ENCODE results near the gene STAG1.

STAG1 gene

DNA sequence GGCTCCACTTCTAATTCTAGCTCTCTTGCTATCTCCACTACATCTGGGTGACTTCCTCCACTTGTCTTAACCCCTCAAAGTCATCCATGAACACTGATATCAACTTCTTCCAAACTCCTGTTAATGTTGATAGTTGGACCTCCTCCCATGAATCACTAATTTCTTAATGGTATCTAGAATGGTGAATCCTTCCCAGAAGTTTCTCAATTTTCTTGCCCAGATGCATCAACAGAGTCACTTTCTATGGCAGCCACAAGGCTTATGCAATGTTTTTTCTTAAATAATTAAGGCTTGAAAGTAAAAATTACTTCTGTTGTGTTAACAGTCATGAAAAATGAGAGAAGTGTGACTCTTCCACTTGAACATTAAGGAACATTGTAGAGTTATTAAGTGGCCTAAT lies 337.7 kb downstream of the STAG1 start:
- H3K4me3 ChIP-seq (ENCODE audit: control insufficient read depth, low read depth, low read length) = no peak overlapping the region

DNA sequence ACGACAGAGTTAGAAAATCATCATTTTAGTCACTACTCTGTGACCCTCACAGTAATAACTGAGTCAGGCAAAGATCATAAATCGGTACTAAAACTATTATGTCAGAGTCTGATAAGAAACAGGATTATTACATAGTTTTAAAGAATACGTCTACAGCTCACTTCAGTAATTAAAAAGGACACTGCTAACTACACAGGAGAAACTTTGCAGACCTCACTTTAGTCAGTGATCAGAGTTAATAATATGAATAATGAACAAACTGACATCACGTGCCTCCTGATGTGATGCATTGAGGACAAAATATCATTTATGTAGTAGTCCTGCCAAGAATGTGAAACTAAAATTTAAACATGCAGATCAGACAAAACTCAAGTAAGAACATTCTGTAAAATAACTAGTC lies 339.9 kb downstream of the STAG1 start:
- H3K4me3 ChIP-seq (ENCODE audit: control insufficient read depth, low read depth, low read length) = no peak overlapping the region
- TF ChIP-seq, protein P1, sequence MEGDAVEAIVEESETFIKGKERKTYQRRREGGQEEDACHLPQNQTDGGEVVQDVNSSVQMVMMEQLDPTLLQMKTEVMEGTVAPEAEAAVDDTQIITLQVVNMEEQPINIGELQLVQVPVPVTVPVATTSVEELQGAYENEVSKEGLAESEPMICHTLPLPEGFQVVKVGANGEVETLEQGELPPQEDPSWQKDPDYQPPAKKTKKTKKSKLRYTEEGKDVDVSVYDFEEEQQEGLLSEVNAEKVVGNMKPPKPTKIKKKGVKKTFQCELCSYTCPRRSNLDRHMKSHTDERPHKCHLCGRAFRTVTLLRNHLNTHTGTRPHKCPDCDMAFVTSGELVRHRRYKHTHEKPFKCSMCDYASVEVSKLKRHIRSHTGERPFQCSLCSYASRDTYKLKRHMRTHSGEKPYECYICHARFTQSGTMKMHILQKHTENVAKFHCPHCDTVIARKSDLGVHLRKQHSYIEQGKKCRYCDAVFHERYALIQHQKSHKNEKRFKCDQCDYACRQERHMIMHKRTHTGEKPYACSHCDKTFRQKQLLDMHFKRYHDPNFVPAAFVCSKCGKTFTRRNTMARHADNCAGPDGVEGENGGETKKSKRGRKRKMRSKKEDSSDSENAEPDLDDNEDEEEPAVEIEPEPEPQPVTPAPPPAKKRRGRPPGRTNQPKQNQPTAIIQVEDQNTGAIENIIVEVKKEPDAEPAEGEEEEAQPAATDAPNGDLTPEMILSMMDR (IDR thresholded peaks at IDR 0.05; ENCODE audit: control insufficient read depth, insufficient read depth, low read depth, low read length, missing control alignments) = no peak
- no peak for DNase-seq (ENCODE audit: low read depth)

More for the DNA sequence above, 337.7 kb downstream of the STAG1 start:
- DNase-seq (ENCODE audit: low read depth) = no peak
- TF ChIP-seq, protein P1 (IDR thresholded peaks at IDR 0.05; ENCODE audit: control insufficient read depth, insufficient read depth, low read depth, low read length, missing control alignments) = no peak

DNA sequence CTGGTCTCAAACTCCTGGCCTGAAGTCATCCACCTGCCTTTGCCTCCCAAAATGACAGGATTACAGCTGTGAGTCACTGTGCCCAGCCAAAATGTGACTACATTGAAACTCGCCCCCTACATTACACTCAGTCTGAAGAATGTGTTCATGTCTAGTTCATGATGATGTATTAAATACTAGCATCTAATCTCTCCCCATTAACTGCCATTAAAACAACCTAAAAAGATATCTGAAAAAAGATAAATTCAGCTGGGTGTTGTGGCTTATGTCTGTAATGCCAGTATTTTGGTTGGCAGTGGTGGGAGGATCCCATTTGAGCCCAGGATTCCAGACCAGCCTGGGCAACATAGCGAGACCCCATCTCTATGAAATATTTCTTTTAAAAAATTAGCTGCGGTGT lies 342.6 kb downstream of the STAG1 start:
- TF ChIP-seq, protein P1 (IDR thresholded peaks at IDR 0.05; ENCODE audit: control insufficient read depth, insufficient read depth, low read depth, low read length, missing control alignments) = no peak
- DNase-seq (ENCODE audit: low read depth) = no peak
- no peak overlapping the region for H3K4me3 ChIP-seq (ENCODE audit: control insufficient read depth, low read depth, low read length)

DNA sequence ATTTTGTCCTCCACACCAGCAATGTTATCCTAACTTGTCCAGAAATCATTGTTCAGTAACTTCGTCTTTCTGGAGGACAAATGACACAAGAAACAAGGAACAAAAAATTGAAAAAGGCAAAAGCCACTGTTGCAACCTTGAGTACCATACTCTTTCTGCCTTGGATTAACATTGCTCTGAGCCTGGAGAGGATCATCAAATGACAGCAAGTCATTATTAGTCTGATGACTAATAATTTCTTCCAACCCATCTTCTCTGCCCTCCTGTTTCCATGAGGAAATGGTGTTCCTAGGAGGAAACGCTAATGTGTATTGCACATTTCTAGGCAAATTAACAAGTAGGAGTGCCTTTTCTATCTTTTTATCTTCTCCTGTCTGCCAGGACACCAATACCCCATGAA lies 348.1 kb downstream of the STAG1 start:
- no peak for DNase-seq (ENCODE audit: low read depth)
- TF ChIP-seq, protein P1 (IDR thresholded peaks at IDR 0.05; ENCODE audit: control insufficient read depth, insufficient read depth, low read depth, low read length, missing control alignments) = no peak
- no peak overlapping the region for H3K4me3 ChIP-seq (ENCODE audit: control insufficient read depth, low read depth, low read length)

DNA sequence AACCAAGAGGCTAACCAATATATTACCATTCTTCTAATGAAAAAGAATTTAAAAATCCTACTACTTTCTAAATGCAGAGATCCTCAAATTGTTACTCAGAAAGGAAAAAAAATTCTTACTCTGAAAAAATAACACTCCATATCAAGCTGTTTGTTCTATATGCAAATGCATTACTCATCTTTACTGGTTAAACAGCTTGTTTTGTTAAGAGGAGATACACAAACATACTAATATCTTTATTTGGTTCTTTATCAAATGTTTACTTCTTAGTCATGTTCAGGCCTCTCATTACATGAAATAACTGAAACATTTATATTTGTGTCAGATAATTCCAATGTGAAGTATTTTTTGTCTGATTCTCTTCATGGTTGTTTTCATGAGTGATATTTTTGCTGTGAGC lies 355.3 kb downstream of the STAG1 start:
- no peak overlapping the region for H3K4me3 ChIP-seq (ENCODE audit: control insufficient read depth, low read depth, low read length)
- no peak for DNase-seq (ENCODE audit: low read depth)
- TF ChIP-seq, protein P1 (IDR thresholded peaks at IDR 0.05; ENCODE audit: control insufficient read depth, insufficient read depth, low read depth, low read length, missing control alignments) = no peak

DNA sequence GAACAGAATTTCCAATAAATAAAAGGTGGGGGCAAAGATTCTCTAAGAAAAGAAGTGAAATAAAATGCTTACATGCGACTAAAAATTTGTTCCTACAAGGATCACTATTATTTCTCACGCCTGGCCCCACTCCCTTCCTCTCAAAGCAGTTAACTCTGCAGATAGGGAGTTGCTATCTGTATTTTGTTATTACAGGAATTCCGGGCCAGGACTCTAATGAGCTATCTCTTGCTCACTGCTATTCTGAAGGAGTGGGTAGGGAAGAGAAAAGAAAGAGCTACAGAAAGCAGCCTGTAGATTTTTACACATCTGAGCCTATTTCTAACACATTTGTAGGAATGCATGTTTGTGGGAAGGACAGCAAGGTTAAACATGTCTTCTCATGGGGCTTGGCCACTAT lies 361.6 kb downstream of the STAG1 start:
- no peak overlapping the region for H3K4me3 ChIP-seq (ENCODE audit: control insufficient read depth, low read depth, low read length)
- TF ChIP-seq, protein P1 (IDR thresholded peaks at IDR 0.05; ENCODE audit: control insufficient read depth, insufficient read depth, low read depth, low read length, missing control alignments) = no peak
- no peak for DNase-seq (ENCODE audit: low read depth)

DNA sequence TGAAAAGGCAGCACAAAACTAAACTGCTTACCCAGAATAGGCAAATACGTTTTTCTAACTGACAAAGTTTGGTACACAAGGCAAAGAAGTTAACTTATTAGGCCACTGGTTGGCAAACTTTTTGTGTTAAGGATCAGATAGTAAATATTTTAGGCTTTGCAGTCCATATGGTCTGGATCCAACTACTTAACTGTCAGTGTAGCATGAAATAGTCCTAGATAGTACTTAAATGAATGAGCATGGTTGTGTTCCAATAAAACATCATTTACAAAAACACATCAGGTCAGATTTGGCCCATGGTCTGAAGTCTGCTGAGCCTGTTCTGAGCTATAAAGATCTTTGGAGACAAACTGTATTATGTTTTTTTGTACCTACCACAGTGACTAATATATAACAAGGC lies 365.1 kb downstream of the STAG1 start:
- DNase-seq (ENCODE audit: low read depth) = no peak
- TF ChIP-seq, protein P1 (IDR thresholded peaks at IDR 0.05; ENCODE audit: control insufficient read depth, insufficient read depth, low read depth, low read length, missing control alignments) = no peak
- H3K4me3 ChIP-seq (ENCODE audit: control insufficient read depth, low read depth, low read length) = no peak overlapping the region
